KMS-11 (cell line): ENCODE measurements around the gene KDM7A.

Experiments
- H2AFZ ChIP-seq: fragments of 200-600 bp; sonication (generic); 2 replicates; pipeline ENCODE4 v1.6.1; 2016; ENCODE audit warnings: antibody characterized with exemption, mixed run types, low read depth
- H3K27ac ChIP-seq: fragments of 200-600 bp; sonication (generic); 2 replicates; pipeline ENCODE4 v1.6.1; 2016; ENCODE audit warnings: mild to moderate bottlenecking, mixed run types
- H3K27me3 ChIP-seq: fragments of 200-600 bp; sonication (generic); 2 replicates; pipeline ENCODE4 v1.6.1; 2017; ENCODE audit warnings: mild to moderate bottlenecking, low read depth, mixed run types, moderate library complexity; ENCODE audit not compliant: insufficient read depth
- H3K36me3 ChIP-seq: fragments of 200-600 bp; sonication (generic); 2 replicates; pipeline ENCODE4 v1.6.1; 2017; ENCODE audit warnings: mild to moderate bottlenecking, mixed run types; ENCODE audit not compliant: insufficient read depth
- H3K4me1 ChIP-seq: fragments of 200-600 bp; sonication (generic); 2 replicates; pipeline ENCODE4 v1.6.1; 2016; ENCODE audit warnings: mild to moderate bottlenecking, low read depth, mixed run types; ENCODE audit not compliant: poor library complexity, severe bottlenecking
- H3K4me2 ChIP-seq: fragments of 200-600 bp; sonication (generic); 2 replicates; pipeline ENCODE4 v1.7.0; 2016; ENCODE audit warnings: mild to moderate bottlenecking, mixed run types
- H3K4me3 ChIP-seq: fragments of 200-600 bp; sonication (generic); IDR thresholded peaks from 2 replicates; pipeline ENCODE4 v1.6.1; 2017; ENCODE audit warnings: low read depth, low read length, mixed read lengths; ENCODE audit not compliant: insufficient read depth
- H3K79me2 ChIP-seq: fragments of 200-600 bp; sonication (generic); 2 replicates; pipeline ENCODE4 v1.6.1; 2016; ENCODE audit warnings: low read depth, mixed run types; ENCODE audit not compliant: insufficient read depth
- H3K9ac ChIP-seq: fragments of 200-600 bp; sonication (generic); 2 replicates; pipeline ENCODE4 v1.6.1; 2016; ENCODE audit warnings: mild to moderate bottlenecking, mixed run types
- H4K20me1 ChIP-seq: fragments of 200-600 bp; sonication (generic); 2 replicates; pipeline ENCODE4 v1.6.1; 2016; ENCODE audit warnings: mild to moderate bottlenecking, mixed run types; ENCODE audit not compliant: insufficient read depth
- CTCF ChIP-seq: fragments of 200-600 bp; sonication (generic); conservative IDR thresholded peaks from 2 replicates; pipeline ENCODE4 v1.6.1; 2017; ENCODE audit warnings: low read depth, mild to moderate bottlenecking, antibody characterized with exemption, low read length, moderate library complexity, mixed read lengths

Gene KDM7A

DNA sequence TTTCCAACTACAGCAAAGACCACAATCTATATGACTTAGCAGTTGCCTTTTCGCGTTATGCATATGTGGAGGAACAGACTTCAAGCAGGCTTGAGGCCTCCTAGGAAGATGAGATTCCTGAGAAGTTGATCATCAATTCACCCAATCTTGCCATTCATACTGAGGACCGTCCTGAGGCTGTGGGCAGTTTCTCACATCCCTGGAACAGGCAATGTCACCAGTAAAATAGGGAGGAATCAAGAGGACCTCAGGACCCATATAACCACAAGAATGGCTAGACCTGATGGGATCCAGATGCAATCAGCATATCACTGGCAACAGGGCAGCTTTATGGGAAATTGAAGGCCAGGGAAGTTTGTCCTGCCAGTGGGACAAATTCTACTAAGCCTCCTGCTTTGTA lies 17.3 kb downstream of the KDM7A start:
- Histone ChIP-seq H3K79me2 (no peaks in the 10 kb centered on the region), H2AFZ (no peak overlapping the region), H3K36me3 (no peaks in the 10 kb centered on the region), H3K9ac (no peak overlapping the region), H3K4me2 (no peak overlapping the region), H3K4me1 (no peaks in the 10 kb centered on the region), H3K27me3 (no peaks in the 10 kb centered on the region), H3K4me3 (no peak overlapping the region), H4K20me1 (no peaks in the 10 kb centered on the region), H3K27ac (no peak overlapping the region)
- TF ChIP-seq CTCF: no peak

GRCh38 chr7:140156460-140157080 lies 20.2 kb downstream of the KDM7A start:
- Histone ChIP-seq H2AFZ (no peak overlapping the region), H3K27me3 (no peaks in the 10 kb centered on the region), H3K4me3 (no peak overlapping the region), H3K4me1 (no peaks in the 10 kb centered on the region), H3K36me3 (no peaks in the 10 kb centered on the region), H3K27ac (no peak overlapping the region), H4K20me1 (no peaks in the 10 kb centered on the region), H3K79me2 (no peaks in the 10 kb centered on the region), H3K4me2 (no peak overlapping the region), H3K9ac (no peak overlapping the region)
- TF ChIP-seq CTCF: no peak

GRCh38 chr7:140155428-140155827 lies 21.4 kb downstream of the KDM7A start:
- Histone ChIP-seq H3K4me1 (no peaks in the 10 kb centered on the region), H3K36me3 (no peaks in the 10 kb centered on the region), H3K79me2 (no peaks in the 10 kb centered on the region), H2AFZ (no peak overlapping the region), H3K4me2 (no peak overlapping the region), H3K4me3 (no peak overlapping the region), H3K27ac (no peak overlapping the region), H3K9ac (no peak overlapping the region), H3K27me3 (no peaks in the 10 kb centered on the region), H4K20me1 (no peaks in the 10 kb centered on the region)
- TF ChIP-seq CTCF: no peak

DNA sequence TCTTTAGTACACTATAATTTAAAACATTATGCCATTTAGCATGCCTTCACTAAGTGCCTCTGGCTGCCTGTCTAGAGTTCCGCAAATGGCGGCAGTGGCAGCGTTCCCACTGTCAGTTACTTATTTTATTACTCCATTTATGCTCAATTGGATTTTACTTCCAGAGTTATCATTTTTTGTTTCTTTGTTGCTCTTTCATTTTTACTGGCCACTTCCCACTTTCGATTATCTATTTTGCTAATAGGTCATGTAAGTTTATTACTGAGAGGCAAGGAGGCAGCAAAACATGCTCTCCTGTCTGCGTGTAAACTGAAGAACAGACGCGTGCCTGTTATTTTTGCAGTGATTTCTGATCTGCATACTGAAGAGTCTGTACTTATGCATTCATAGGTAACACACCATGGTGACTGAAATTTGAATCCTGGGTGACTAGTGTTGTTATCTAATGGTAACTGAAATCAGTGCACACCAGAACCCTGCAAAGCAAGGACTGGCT lies 23.1 kb downstream of the KDM7A start:
- Histone ChIP-seq H3K27me3 (no peaks in the 10 kb centered on the region), H3K4me2 (no peak overlapping the region), H2AFZ (no peak overlapping the region), H3K9ac (no peak overlapping the region), H3K27ac (no peak overlapping the region), H4K20me1 (no peaks in the 10 kb centered on the region), H3K36me3 (no peaks in the 10 kb centered on the region), H3K4me1 (no peaks in the 10 kb centered on the region), H3K79me2 (no peaks in the 10 kb centered on the region), H3K4me3 (no peak overlapping the region)
- no peak for TF ChIP-seq CTCF
